Cerebellar cortex (tissue), 1 donor: Measurements from ENCODE around the gene MICAL2.

Experiments
- DNase-seq: peaks from one replicate; pipeline ENCODE4 v3.0.0-alpha.2; 2015; ENCODE audit warnings: low spot score

Gene MICAL2

GRCh38 chr11:12287009-12287373 is 176.6 kb downstream of the MICAL2 start:
- DNase-seq = no peak

GRCh38 chr11:12287374-12288211 is 177.2 kb downstream of the MICAL2 start:
- peak; percentile 38 for DNase-seq

GRCh38 chr11:12288212-12288930 is 178.0 kb downstream of the MICAL2 start:
- peak; percentile 77 for DNase-seq

GRCh38 chr11:12288931-12289666 is 178.7 kb downstream of the MICAL2 start:
- no peak for DNase-seq

GRCh38 chr11:12289667-12290476 is 179.5 kb downstream of the MICAL2 start:
- DNase-seq = no peak

- DNase-seq = peak; percentile 44
These were observed 180.1 kb downstream of the MICAL2 start for GRCh38 chr11:12290477-12290922.

GRCh38 chr11:12291313-12291712 is 180.9 kb downstream of the MICAL2 start:
- no peak for DNase-seq

- no peak for DNase-seq
These were observed 181.4 kb downstream of the MICAL2 start for GRCh38 chr11:12291766-12292165.

- no peak for DNase-seq
These were observed 182.4 kb downstream of the MICAL2 start for GRCh38 chr11:12292766-12293165.

GRCh38 chr11:12293486-12293885 is 183.1 kb downstream of the MICAL2 start:
- no peak for DNase-seq

GRCh38 chr11:12294613-12295012 is 184.2 kb downstream of the MICAL2 start:
- no peak for DNase-seq

- no peak for DNase-seq
These were observed 185.6 kb downstream of the MICAL2 start for GRCh38 chr11:12295943-12296342.

- no peak for DNase-seq
These were observed 188.2 kb downstream of the MICAL2 start for GRCh38 chr11:12298610-12299009.

- DNase-seq = no peak
These were observed 191.0 kb downstream of the MICAL2 start for GRCh38 chr11:12301379-12301778.

GRCh38 chr11:12303421-12304149 is 193.2 kb downstream of the MICAL2 start:
- no peak for DNase-seq

- DNase-seq = no peak
These were observed 196.4 kb downstream of the MICAL2 start for GRCh38 chr11:12306830-12307229.

GRCh38 chr11:12312132-12312531 is 201.7 kb downstream of the MICAL2 start:
- DNase-seq = no peak
